Neuronal stem cell (in vitro differentiated cells): Measurements from ENCODE around the gene ZNF365. TPM values are rescaled to one million over a fixed set of nuclear protein-coding genes. Genes with fewer than 3 reads are reported as not detected.

Experiments
- DNase-seq: peaks from one replicate; pipeline ENCODE4 v3.0.0-alpha.2; 2013; ENCODE audit warnings: low spot score
- H2AFZ ChIP-seq: one replicate; pipeline ENCODE4 v1.6.1; 2013; ENCODE audit warnings: mild to moderate bottlenecking, low read length, inconsistent platforms
- H2AK5ac ChIP-seq: 2 replicates; pipeline ENCODE4 v1.6.1; 2013; ENCODE audit warnings: low read depth, mild to moderate bottlenecking, inconsistent platforms, low read length, moderate library complexity, mixed read lengths
- H2BK120ac ChIP-seq: 2 replicates; pipeline ENCODE4 v1.6.1; 2013; ENCODE audit warnings: low read depth, mild to moderate bottlenecking, inconsistent platforms, low read length, moderate library complexity, mixed read lengths
- H2BK12ac ChIP-seq: one replicate; pipeline ENCODE4 v1.6.1; 2013; ENCODE audit warnings: low read length, inconsistent platforms
- H2BK15ac ChIP-seq: 2 replicates; pipeline ENCODE4 v1.6.1; 2013; ENCODE audit warnings: mild to moderate bottlenecking, low read length, inconsistent platforms, mixed read lengths
- H2BK5ac ChIP-seq: one replicate; pipeline ENCODE4 v1.6.1; 2013; ENCODE audit warnings: inconsistent platforms, mild to moderate bottlenecking, low read length, moderate library complexity
- H3K14ac ChIP-seq: one replicate; pipeline ENCODE4 v1.6.1; 2013; ENCODE audit warnings: low read length, inconsistent platforms
- H3K18ac ChIP-seq: 2 replicates; pipeline ENCODE4 v1.6.1; 2013; ENCODE audit warnings: low read length, inconsistent platforms
- H3K23ac ChIP-seq: 2 replicates; pipeline ENCODE4 v1.6.1; 2013; ENCODE audit warnings: low read depth, mild to moderate bottlenecking, mixed read lengths, low read length, inconsistent platforms; ENCODE audit not compliant: poor library complexity
- H3K27ac ChIP-seq: replicated peaks from 3 replicates; pipeline ENCODE4 v1.5.1; 2013; ENCODE audit warnings: low read length, inconsistent platforms
- H3K27me3 ChIP-seq, 3 experiments: 2 replicates each; pipeline ENCODE4 v1.6.1; 2013; ENCODE audit warnings: low read length in 3 of 3, mild to moderate bottlenecking in 2 of 3, inconsistent platforms in 1 of 3, low read depth in 1 of 3, mixed read lengths in 1 of 3, moderate library complexity in 1 of 3; ENCODE audit not compliant: control insufficient read depth in 3 of 3, insufficient read depth in 3 of 3
- H3K36me3 ChIP-seq, 2 donors: replicated peaks in 1 of 2; 2 replicates each; pipeline ENCODE4 v1.6.1; 2013; ENCODE audit warnings: low read length in 2 of 2; ENCODE audit not compliant: control insufficient read depth in 2 of 2, insufficient read depth in 2 of 2
- H3K4ac ChIP-seq: 2 replicates; pipeline ENCODE4 v1.6.1; 2013; ENCODE audit warnings: inconsistent platforms, mild to moderate bottlenecking, low read length, moderate library complexity
- H3K4me1 ChIP-seq, 2 donors: 1 replicate in 1 of 2; 2 replicates in 1 of 2; pipeline ENCODE4 v1.6.1; 2013; ENCODE audit warnings: low read length in 2 of 2, low read depth in 1 of 2; ENCODE audit not compliant: control insufficient read depth in 2 of 2, insufficient read depth in 1 of 2
- H3K4me2 ChIP-seq: one replicate; pipeline ENCODE4 v1.6.1; 2013; ENCODE audit warnings: mild to moderate bottlenecking, low read length, inconsistent platforms; ENCODE audit not compliant: insufficient read depth, poor library complexity, severe bottlenecking
- H3K4me3 ChIP-seq, 2 donors: 2 replicates each; pipeline ENCODE4 v1.5.1; 2013; ENCODE audit warnings: low read length in 2 of 2, mild to moderate bottlenecking in 2 of 2, inconsistent platforms in 1 of 2, moderate library complexity in 1 of 2
- H3K79me1 ChIP-seq: one replicate; pipeline ENCODE4 v1.6.1; 2013; ENCODE audit warnings: low read depth, mild to moderate bottlenecking, inconsistent platforms, low read length, moderate library complexity
- H3K9ac ChIP-seq: one replicate; pipeline ENCODE4 v1.6.1; 2013; ENCODE audit warnings: mild to moderate bottlenecking, low read depth, low read length, inconsistent platforms; ENCODE audit not compliant: poor library complexity
- H3K9me3 ChIP-seq, 2 donors: replicated peaks in 1 of 2; 2 replicates each; pipeline versions ENCODE3 to v1.6.1; 2013; ENCODE audit warnings: low read length in 2 of 2, mild to moderate bottlenecking in 2 of 2, inconsistent platforms in 1 of 2, low read depth in 1 of 2, mixed read lengths in 1 of 2, moderate library complexity in 1 of 2; ENCODE audit not compliant: control insufficient read depth in 2 of 2, insufficient read depth in 1 of 2
- H4K8ac ChIP-seq: one replicate; pipeline ENCODE4 v1.6.1; 2013; ENCODE audit warnings: low read depth, mild to moderate bottlenecking, inconsistent platforms, low read length, moderate library complexity
- H4K91ac ChIP-seq: one replicate; pipeline ENCODE4 v1.6.1; 2013; ENCODE audit warnings: low read length, low read depth, mild to moderate bottlenecking, inconsistent platforms; ENCODE audit not compliant: poor library complexity
- WGBS, 2 donors: extraction: QIAGEN DNeasy Blood & Tissue Kit; methylation state at CpG; one replicate each; pipeline ENCODE4 v1.1.7; 2013; ENCODE audit warnings: missing lambda C conversion rate in 2 of 2, mixed read lengths in 1 of 2; ENCODE audit not compliant: insufficient read length in 2 of 2, insufficient replicate concordance in 1 of 2; ENCODE audit errors: extremely low coverage in 2 of 2; 5-methylcytosine and 5-hydroxymethylcytosine counted together
- polyA plus RNA-seq, 2 experiments: library from polyadenylated mRNA; stranded (reverse); fragments of 200-250 nt; gene quantifications; one replicate each; pipeline ENCODE4 v1.2.3, GENCODE V29; 2013

Gene ZNF365
- 0.11 TPM for polyA plus RNA-seq (2013, experiment 1 of 2)
- polyA plus RNA-seq (2013, experiment 2 of 2) = 0.17 TPM

- peak within 1 kb of the TSS; percentile 65 for H3K23ac ChIP-seq
- no peak within 1 kb of the TSS for H2BK12ac ChIP-seq
- H3K9me3 ChIP-seq = no peaks in the 10 kb centered on the region
- peak; percentile 46 for DNase-seq
- peaks cover under 1% of the 10 kb centered on the region for H3K79me1 ChIP-seq
- H2BK5ac ChIP-seq = peak within 1 kb of the TSS; percentile 93
- H3K27ac ChIP-seq = no peak within 1 kb of the TSS
- no peak within 1 kb of the TSS for H4K91ac ChIP-seq
- no peaks in the 10 kb centered on the region for H3K36me3 ChIP-seq
- H3K4me2 ChIP-seq = peak within 1 kb of the TSS; percentile 77
- no peak within 1 kb of the TSS for H3K14ac ChIP-seq
- peak within 1 kb of the TSS; percentile 86 for H3K9ac ChIP-seq
- H3K27me3 ChIP-seq = peaks cover 0 to 41% (median 11%) of the 10 kb centered on the region in 3 experiments
- peak within 1 kb of the TSS; percentile 81 for H2BK120ac ChIP-seq
- peaks cover 0 to 1% of the 10 kb centered on the region in 2 donors for H3K4me1 ChIP-seq
- H3K18ac ChIP-seq = peak within 1 kb of the TSS; percentile 90
- WGBS, 2 donors = no CpG with 5 or more reads among the region's 73 CpGs
- peak within 1 kb of the TSS; percentile 81 for H2BK15ac ChIP-seq
- peak within 1 kb of the TSS; percentile 48 to 89 for H3K4me3 ChIP-seq
- no peak within 1 kb of the TSS for H4K8ac ChIP-seq
- no peak within 1 kb of the TSS for H3K4ac ChIP-seq
- peak within 1 kb of the TSS; percentile 98 for H2AFZ ChIP-seq
- no peak within 1 kb of the TSS for H2AK5ac ChIP-seq
These were observed at the start of gene ZNF365 for GRCh38 chr10:62373995-62374861. TSS of gene ZNF365 (plus strand) at chr10:62374369. CDS start at chr10:62376194, 1,825 bp downstream.

- DNase-seq = no peak
- H3K27me3 ChIP-seq = no peaks in the 10 kb centered on the region
- H4K91ac ChIP-seq = no peak overlapping the region
- no peaks in the 10 kb centered on the region for H3K9me3 ChIP-seq
- no peak overlapping the region for H3K4me2 ChIP-seq
- H2BK120ac ChIP-seq = no peak overlapping the region
- no CpG with 5 or more reads among the region's 1 CpG for WGBS, 2 donors
- no peak overlapping the region for H3K23ac ChIP-seq
- H3K9ac ChIP-seq = no peak overlapping the region
- H3K4me1 ChIP-seq = no peaks in the 10 kb centered on the region
- no peak overlapping the region for H2BK5ac ChIP-seq
- H3K79me1 ChIP-seq = no peaks in the 10 kb centered on the region
- no peak overlapping the region for H3K4ac ChIP-seq
- H2BK12ac ChIP-seq = no peak overlapping the region
- no peak overlapping the region for H3K14ac ChIP-seq
- H2AFZ ChIP-seq = no peak overlapping the region
- no peak overlapping the region for H4K8ac ChIP-seq
- H2AK5ac ChIP-seq = no peak overlapping the region
- H3K36me3 ChIP-seq = no peaks in the 10 kb centered on the region
- no peak overlapping the region for H2BK15ac ChIP-seq
- no peak overlapping the region for H3K18ac ChIP-seq
- no peak overlapping the region for H3K27ac ChIP-seq
- no peak overlapping the region for H3K4me3 ChIP-seq
These were observed 48.0 kb upstream of the ZNF365 start for GRCh38 chr10:62326176-62326575.

- H3K18ac ChIP-seq = no peak overlapping the region
These were observed 46.3 kb upstream of the ZNF365 start for GRCh38 chr10:62327885-62328284.

GRCh38 chr10:62330213-62330612 lies 44.0 kb upstream of the ZNF365 start:
- no peak overlapping the region for H2AFZ ChIP-seq
- no peak overlapping the region for H4K8ac ChIP-seq
- H3K18ac ChIP-seq = no peak overlapping the region
- WGBS, 2 donors = no CpG with 5 or more reads among the region's 1 CpG
- no peak overlapping the region for H3K9ac ChIP-seq
- no peak overlapping the region for H3K14ac ChIP-seq
- no peak overlapping the region for H2BK12ac ChIP-seq
- H3K4me3 ChIP-seq = no peak overlapping the region
- no peak overlapping the region for H3K4ac ChIP-seq
- H3K4me2 ChIP-seq = no peak overlapping the region
- no peaks in the 10 kb centered on the region for H3K79me1 ChIP-seq
- H2BK120ac ChIP-seq = no peak overlapping the region
- no peak overlapping the region for H4K91ac ChIP-seq
- H3K27me3 ChIP-seq = no peaks in the 10 kb centered on the region
- no peaks in the 10 kb centered on the region for H3K4me1 ChIP-seq
- H3K23ac ChIP-seq = no peak overlapping the region
- no peak overlapping the region for H2BK5ac ChIP-seq
- no peak overlapping the region for H3K27ac ChIP-seq
- no peak overlapping the region for H2AK5ac ChIP-seq
- H3K36me3 ChIP-seq = no peaks in the 10 kb centered on the region
- no peaks in the 10 kb centered on the region for H3K9me3 ChIP-seq
- no peak overlapping the region for H2BK15ac ChIP-seq
- no peak for DNase-seq

More at GRCh38 chr10:62327885-62328284, 46.3 kb upstream of the ZNF365 start:
- WGBS, 2 donors = no CpG with 5 or more reads among the region's 3 CpGs
- H3K27ac ChIP-seq = no peak overlapping the region
- DNase-seq = no peak
- H3K4ac ChIP-seq = no peak overlapping the region
- H2BK15ac ChIP-seq = no peak overlapping the region
- no peak overlapping the region for H4K8ac ChIP-seq
- no peaks in the 10 kb centered on the region for H3K9me3 ChIP-seq
- H3K27me3 ChIP-seq = no peaks in the 10 kb centered on the region
- no peak overlapping the region for H2BK12ac ChIP-seq
- H2AK5ac ChIP-seq = no peak overlapping the region
- H3K4me3 ChIP-seq = no peak overlapping the region
- no peaks in the 10 kb centered on the region for H3K36me3 ChIP-seq
- no peaks in the 10 kb centered on the region for H3K4me1 ChIP-seq
- no peak overlapping the region for H2BK120ac ChIP-seq
- H3K14ac ChIP-seq = no peak overlapping the region
- H3K23ac ChIP-seq = no peak overlapping the region
- no peak overlapping the region for H4K91ac ChIP-seq
- no peak overlapping the region for H2AFZ ChIP-seq
- H3K79me1 ChIP-seq = no peaks in the 10 kb centered on the region
- no peak overlapping the region for H3K4me2 ChIP-seq
- H3K9ac ChIP-seq = no peak overlapping the region
- H2BK5ac ChIP-seq = no peak overlapping the region
